Non-pigmented ciliary epithelial cell (primary cell): ENCODE measurements around the gene ARF1.

ENCODE experiments used
- DNase-seq: peaks from one replicate; pipeline ENCODE4 v3.0.0-alpha.2; 2010; ENCODE audit warnings: low read depth

ARF1 gene

GRCh38 chr1:228071839-228072657 lies 10.5 kb upstream of the ARF1 start:
- no peak for DNase-seq

GRCh38 chr1:228072658-228073043 lies 9.9 kb upstream of the ARF1 start:
- DNase-seq: no peak

DNA sequence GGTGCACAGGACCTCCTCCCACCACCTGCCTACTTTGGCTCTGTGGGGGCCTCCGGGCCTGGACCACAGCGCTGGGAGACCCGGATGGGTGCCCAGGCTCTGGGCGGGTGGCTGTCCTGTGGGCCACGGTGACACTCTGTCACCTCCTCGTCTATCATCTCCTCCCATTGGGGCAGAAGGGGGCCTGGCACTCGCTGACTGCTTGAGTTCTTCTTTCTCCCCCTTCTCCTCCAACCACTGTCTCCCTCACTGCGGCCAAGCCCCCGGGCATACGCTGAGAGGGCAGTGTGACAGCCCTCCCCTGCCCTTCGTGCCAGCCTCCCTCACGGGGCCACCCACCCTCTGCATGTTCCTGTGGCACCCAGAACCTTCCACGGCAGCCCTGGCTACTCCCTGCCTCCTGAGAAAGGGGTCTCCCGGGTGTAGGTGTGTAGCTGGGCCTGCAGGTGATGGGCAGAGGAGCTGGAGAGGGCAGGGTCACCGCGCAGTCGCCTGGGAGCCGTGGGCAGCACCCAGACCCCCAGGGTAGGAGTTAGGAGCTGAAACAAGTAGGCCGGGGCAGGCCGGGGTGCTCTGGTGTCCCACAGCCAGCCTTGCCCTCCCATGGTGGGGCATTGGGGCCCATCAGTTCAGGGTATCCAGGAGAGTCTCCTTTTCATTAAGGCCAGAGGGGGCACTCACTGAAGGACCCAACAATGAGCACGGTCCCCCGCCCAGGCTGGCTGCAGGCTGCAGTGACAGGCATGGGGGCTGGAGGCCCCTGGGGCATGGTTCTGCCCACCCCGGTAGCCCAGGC lies 9.2 kb upstream of the ARF1 start:
- no peak for DNase-seq

- DNase-seq: no peak
Measured at GRCh38 chr1:228073857-228074545, 8.5 kb upstream of the ARF1 start.

DNA sequence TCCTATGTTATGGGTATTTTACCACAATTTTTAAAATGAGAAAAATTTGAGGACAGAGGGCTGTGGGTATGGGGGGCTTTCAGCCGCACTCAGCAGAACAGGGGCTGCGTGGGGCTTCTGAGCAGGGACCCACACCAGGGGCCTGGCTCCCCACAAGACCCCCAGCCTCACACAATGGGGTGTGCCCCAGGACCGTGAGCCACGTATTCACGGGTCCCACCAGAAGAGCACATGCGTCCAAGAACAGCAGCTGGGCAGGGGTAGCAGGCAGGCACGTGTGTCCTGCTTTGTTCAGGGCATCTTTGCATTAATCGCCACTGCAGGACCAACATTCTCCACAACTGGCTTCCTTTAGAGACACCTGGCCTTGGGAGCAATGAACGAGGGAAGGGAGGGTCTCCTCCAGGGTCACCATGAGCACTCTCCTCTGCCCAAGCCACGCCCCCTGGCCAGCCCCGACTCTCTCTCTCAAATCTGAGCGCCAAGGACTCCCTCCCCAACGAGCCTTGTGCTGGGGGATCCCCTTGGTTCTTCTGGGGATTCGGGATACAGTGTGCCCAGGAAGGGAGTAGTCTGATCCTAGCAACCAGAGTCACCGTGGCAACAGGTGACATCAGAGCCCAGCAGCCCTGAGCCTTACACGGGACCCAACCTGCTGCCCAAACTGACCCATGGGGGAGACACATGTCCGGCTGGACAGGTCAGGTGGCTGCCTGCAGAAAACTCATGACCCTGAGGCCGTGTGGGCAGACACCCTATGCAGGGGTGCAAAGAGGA lies 7.4 kb upstream of the ARF1 start:
- DNase-seq: no peak

- DNase-seq: no peak
Measured at GRCh38 chr1:228075801-228076271, 6.7 kb upstream of the ARF1 start.

DNA sequence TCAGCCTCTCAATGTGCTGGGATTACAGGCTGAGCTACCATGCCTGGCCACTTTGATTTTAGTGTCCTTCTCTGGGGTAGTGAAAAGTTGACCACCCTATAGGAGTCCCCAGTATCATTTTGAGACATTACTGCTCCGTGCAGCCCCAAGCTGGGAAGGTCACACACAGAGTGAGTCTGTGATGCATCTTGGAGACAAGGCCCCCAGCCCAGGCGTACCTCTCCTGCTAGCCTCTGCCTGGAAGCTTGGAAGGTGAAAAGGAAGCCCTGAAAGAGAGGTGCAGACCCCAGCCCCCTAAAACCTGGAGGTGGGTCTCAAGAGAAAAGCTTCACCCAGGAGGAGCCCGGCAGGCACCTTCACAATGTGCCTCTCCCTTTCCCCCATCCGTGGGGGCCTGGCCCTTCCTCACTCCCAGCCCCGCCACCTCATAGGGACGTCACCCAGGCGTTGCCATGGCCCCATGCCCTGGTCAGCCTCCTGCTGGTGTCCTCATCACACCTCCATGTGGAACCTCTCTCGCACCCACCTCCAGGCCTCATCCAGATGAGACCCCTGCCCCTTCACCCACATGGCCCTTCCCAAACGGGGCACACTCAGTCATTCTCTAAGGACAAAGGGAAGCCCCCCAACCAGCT lies 5.6 kb upstream of the ARF1 start:
- no peak for DNase-seq

DNA sequence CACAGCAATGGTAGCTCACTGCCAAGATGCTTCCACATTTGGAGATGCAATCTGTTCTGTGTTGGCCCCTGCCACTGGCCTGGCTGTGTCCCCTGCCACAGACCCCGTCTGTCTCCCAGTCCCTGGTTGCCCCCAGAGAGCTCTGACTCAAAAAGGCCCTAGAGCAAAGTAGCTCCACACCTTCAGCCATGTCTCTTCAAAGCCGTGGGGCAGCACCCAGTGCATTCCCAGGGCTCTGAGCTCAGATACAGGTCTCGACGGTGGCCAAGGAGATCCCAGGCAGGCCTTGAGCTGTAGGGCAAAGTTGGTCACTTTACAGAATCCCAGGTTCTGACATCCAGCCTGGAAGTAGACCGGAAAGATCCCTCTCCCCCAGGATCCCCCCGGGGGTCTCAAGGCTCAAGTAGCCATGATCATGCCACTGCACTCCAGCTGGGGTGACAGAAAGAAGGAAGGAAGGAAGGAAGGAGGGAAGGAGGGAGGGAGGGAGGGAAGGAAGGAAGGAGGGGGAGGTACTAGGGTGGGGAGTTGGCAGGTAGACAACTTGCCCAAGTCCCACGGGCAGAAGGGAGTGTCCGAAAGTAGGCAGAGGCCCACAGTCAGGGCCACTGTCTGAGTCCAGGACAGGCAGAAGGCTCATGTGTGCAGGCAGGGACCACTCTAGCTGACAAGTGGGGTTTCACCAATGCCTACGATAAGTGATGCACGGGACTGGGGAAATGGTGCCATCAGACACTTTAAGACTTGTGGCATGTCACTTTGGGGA lies 4.8 kb upstream of the ARF1 start:
- no peak for DNase-seq

GRCh38 chr1:228079013-228079412 lies 3.5 kb upstream of the ARF1 start:
- DNase-seq: no peak

GRCh38 chr1:228079601-228080263 lies 2.8 kb upstream of the ARF1 start:
- DNase-seq: no peak

DNA sequence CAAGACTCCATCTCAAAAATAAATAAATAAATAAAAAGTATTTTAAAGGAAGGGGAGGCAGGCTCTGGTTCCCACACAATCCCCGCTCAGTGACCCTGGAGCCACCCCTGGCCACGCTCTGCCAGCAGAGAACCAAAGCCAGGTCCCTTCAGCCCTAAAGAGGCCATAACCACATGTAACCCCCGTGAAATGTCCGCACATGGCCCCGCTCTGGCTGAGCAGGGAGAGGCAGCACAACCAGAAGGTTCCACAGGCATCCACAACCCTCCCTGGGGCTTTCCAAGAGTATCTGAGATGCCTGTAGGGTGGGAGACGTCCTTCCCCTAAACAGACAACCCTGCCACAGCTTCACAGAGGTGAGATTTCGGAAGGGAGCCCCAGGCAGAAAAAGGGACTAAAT lies 1.4 kb upstream of the ARF1 start:
- no peak for DNase-seq

GRCh38 chr1:228081578-228082213 lies 812 bp upstream of the ARF1 start:
- no peak for DNase-seq

DNA sequence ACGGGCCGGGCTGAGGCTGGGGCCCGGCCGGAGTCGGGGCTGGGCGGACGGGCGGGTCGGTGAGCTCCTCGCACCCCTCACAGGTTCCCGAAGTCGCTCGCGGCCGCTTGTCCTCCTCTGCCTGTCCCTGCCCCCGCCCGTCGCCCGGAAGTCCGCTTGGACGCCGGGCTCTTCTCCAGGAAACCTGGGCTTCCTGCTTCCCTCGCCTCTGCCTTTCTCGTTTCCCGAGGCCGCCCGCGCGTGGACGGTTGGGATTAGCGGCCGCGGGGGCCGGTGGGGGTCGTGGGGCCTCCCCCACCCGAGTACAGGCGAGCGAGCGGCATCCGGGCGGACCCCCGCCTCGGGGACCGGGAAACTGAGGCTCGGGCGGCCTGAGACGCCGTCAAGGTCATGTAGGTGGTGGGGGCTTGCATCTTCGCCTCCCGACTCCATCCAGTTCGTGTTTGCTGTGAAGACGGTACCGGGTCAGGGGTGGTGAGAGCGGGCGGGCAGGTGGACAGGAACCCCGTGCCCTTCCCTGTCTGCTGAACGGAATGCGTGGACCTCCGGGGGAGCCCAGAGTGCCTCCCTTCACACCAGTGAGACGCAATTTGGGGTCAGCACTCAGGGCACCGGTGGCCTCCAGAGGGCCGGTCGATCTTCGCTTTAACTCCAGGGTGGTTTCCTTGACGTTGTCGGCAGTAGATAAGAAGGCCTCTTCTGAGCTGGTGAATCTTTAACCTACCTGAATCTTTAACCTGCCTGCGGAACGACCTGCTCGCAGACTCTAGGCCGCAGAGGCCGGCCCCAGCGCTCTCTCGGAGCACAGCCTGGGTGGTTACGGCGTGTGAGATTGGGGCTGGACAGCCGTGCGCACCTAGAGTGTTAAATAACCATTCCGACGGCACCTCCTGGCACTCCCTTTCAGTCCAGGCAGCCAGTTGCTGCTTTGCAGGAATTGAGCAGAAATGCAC lies 686 bp downstream of the ARF1 start:
- DNase-seq: no peak

DNA sequence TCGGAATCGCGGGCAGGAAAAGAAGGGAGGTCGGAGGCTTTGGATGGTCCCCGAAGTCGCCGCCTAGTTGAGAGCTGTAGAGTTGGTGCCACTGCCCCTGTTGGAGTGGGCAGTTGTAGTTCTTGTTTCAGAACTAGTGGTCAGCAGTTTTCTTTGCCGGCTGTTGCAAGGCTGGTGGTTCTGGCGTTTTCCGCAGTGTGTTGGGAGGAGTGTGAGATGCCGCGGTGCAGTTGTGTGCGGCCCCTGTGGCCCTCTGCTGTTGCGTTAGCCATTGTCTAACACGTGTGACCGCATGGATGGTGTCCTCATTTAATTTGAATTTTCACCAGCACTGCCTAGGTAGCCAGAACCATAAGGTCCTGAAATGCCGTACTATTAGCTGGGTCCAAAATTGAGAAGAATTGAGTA lies 1.4 kb downstream of the ARF1 start:
- DNase-seq: no peak

- DNase-seq: peak; percentile 47
Measured at GRCh38 chr1:228084325-228084724, 1.8 kb downstream of the ARF1 start.

- DNase-seq: no peak
Measured at GRCh38 chr1:228084797-228085196, 2.3 kb downstream of the ARF1 start.

GRCh38 chr1:228085287-228085951 lies 2.9 kb downstream of the ARF1 start:
- peak; percentile 54 for DNase-seq

DNA sequence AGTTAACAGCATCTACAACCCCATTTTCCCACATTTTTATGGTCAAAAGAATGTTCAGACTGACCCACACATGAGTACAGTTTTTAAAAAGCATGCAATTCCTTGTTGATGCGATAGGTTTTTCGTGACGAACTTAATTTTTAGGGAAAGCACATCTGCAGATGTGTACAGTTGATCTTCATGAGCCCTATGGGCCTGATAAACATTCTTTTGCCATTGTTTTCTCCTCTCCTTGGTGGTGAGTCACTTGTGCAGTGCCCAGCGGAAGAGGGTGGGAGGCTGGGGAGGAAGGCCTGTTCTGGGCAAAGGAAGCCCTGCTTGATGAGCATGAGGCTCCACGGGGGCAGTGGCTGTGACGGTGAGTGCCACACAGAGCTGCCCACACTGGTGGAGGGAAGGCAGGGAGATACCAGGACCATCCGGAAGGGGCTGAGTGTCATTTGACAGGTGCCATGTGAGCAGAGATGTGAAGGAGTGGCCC lies 5.3 kb downstream of the ARF1 start:
- no peak for DNase-seq
